Peyer's patch (tissue), 4 donors: Measurements from ENCODE around the gene SNRPN. TPM values are rescaled to one million over a fixed set of nuclear protein-coding genes. Genes with fewer than 3 reads are reported as not detected.

Experiments
- DNase-seq, 3 donors: peaks; one replicate each; pipeline ENCODE4 v3.0.0-alpha.2; 2017 to 2019
- H3K27ac ChIP-seq, 4 donors: fragments of 200-600 bp; sonication (generic); one replicate each; pipeline ENCODE4 v1.5.1; 2016 to 2019
- H3K27me3 ChIP-seq, 2 donors: fragments of 200-600 bp; sonication (generic); one replicate each; pipeline ENCODE4 v1.5.1; 2019
- H3K36me3 ChIP-seq, 3 donors: fragments of 200-600 bp; sonication (generic); one replicate each; pipeline ENCODE4 v1.5.1; 2016 to 2019
- H3K4me1 ChIP-seq, 4 donors: fragments of 200-600 bp; sonication (generic); one replicate each; pipeline ENCODE4 v1.5.1; 2016 to 2019
- H3K4me3 ChIP-seq, 4 donors: fragments of 200-600 bp; sonication (generic); 1 replicate in 3 of 4; 2 replicates in 1 of 4; pipeline ENCODE4 v1.5.1; 2016 to 2019; ENCODE audit warnings: mild to moderate bottlenecking in 1 of 4
- H3K9me3 ChIP-seq, 4 donors: fragments of 200-600 bp; sonication (generic); one replicate each; pipeline ENCODE4 v1.5.1; 2016 to 2019; ENCODE audit warnings: mild to moderate bottlenecking in 1 of 4
- POLR2A ChIP-seq, 2 donors: fragments of 450-650 bp; IDR thresholded peaks; one replicate each; pipeline ENCODE4 v1.5.1; 2017; ENCODE audit warnings: antibody characterized with exemption in 2 of 2, mild to moderate bottlenecking in 2 of 2, moderate library complexity in 2 of 2
- total RNA-seq, 4 donors: library from RNA; depleted of rRNA; stranded (reverse); fragments of >200 nt; gene quantifications; one replicate each; pipeline ENCODE4 v1.1.0, GENCODE V29; 2016
- TF ChIP-seq, protein P1 (sequence below), 6 experiments: fragments of 450-650 bp in 4 of 6; fragments of 200-600 bp in 2 of 6; sonication (generic) in 1 of 6; IDR thresholded peaks; one replicate each; pipeline ENCODE4 v1.5.1; 2017 to 2019; ENCODE audit warnings: antibody characterized with exemption in 6 of 6, mild to moderate bottlenecking in 3 of 6, moderate library complexity in 1 of 6

Gene SNRPN
- total RNA-seq, 4 donors from 2014 or later: 39.4 to 102 (median 50.8) TPM

DNA sequence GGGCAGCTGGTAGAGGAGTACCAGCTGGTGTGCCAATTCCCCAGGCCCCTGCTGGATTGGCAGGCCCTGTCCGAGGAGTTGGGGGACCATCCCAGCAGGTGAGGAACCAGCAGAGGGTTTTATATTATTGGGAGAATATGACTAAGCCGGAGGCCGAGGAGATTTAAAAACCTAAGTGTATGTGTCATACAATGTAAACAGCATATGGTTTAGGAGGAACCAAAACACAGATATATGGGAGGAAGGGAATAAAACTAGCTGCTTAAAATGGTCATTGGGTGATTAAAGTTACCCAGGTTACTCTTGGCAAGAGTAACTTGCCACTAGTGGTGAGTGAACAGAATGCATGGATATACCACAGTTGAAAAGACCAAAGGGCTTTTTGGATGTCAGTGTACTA is 22.1 kb downstream of the SNRPN start:
- Histone ChIP-seq H3K9me3 (peaks cover 0 to 34% (median 2%) of the 10 kb centered on the region in 4 donors), H3K27me3 (no peaks in the 10 kb centered on the region), H3K27ac (no peak overlapping the region), H3K4me1 (no peaks in the 10 kb centered on the region), H3K4me3 (no peak overlapping the region), H3K36me3 (peaks cover 0 to 75% (median 0%) of the 10 kb centered on the region in 3 donors)
- DNase-seq: no peak
- TF ChIP-seq, protein P1, sequence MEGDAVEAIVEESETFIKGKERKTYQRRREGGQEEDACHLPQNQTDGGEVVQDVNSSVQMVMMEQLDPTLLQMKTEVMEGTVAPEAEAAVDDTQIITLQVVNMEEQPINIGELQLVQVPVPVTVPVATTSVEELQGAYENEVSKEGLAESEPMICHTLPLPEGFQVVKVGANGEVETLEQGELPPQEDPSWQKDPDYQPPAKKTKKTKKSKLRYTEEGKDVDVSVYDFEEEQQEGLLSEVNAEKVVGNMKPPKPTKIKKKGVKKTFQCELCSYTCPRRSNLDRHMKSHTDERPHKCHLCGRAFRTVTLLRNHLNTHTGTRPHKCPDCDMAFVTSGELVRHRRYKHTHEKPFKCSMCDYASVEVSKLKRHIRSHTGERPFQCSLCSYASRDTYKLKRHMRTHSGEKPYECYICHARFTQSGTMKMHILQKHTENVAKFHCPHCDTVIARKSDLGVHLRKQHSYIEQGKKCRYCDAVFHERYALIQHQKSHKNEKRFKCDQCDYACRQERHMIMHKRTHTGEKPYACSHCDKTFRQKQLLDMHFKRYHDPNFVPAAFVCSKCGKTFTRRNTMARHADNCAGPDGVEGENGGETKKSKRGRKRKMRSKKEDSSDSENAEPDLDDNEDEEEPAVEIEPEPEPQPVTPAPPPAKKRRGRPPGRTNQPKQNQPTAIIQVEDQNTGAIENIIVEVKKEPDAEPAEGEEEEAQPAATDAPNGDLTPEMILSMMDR (IDR thresholded peaks at IDR 0.05): no peak

DNA sequence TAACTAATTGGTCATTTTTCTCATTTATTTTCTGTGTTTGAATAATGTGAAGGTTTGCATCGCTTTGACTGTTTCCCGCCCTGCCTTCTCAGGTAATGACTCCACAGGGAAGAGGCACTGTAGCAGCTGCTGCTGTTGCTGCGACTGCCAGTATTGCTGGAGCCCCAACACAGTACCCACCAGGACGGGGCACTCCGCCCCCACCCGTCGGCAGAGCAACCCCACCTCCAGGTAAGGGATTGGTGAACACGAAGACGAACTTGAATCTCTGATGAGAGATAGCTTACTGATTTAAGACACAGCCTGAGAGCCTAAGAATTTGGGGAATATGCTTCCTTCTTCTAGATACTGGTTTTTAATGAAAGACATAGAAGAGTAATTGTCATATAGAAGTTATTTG is 22.9 kb downstream of the SNRPN start:
- Histone ChIP-seq H3K9me3 (peaks cover 0 to 36% (median 2%) of the 10 kb centered on the region in 4 donors), H3K27ac (no peak overlapping the region), H3K4me1 (no peaks in the 10 kb centered on the region), H3K27me3 (no peaks in the 10 kb centered on the region), H3K36me3 (peaks cover 0 to 82% (median 0%) of the 10 kb centered on the region in 3 donors), H3K4me3 (no peak overlapping the region)
- no peak for TF ChIP-seq POLR2A (IDR thresholded peaks at IDR 0.05)
- TF ChIP-seq, protein P1 (IDR thresholded peaks at IDR 0.05): no peak
- no peak for DNase-seq

DNA sequence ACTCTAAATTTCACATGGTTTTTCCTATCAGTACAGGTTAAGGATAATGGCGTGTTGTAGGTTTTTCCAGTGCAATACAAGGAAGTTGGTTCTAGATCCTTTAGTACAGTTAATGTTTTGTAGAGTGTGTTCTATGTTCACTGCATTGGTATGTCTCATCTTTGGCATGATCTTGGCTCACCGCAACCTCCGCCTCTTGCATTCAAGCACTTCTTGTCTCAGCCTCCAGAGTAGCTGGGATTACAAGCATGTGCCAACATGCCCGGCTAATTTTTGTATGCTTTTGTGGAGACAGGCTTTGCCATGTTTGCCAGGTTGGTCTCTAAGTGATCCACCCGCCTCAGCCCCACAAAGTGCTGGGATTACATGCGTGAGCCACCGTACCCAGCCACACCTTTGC is 30.4 kb downstream of the SNRPN start:
- TF ChIP-seq POLR2A (IDR thresholded peaks at IDR 0.05): no peak
- TF ChIP-seq, protein P1 (IDR thresholded peaks at IDR 0.05): no peak
- no peak overlapping the region for H3K27ac ChIP-seq
- H3K27me3 ChIP-seq: no peaks in the 10 kb centered on the region
- H3K36me3 ChIP-seq: peaks cover 0 to 58% (median 0%) of the 10 kb centered on the region in 3 donors
- no peak for DNase-seq
- no peak overlapping the region for H3K4me3 ChIP-seq
- peaks cover 0 to 16% (median 5%) of the 10 kb centered on the region in 4 donors for H3K9me3 ChIP-seq
- no peaks in the 10 kb centered on the region for H3K4me1 ChIP-seq

DNA sequence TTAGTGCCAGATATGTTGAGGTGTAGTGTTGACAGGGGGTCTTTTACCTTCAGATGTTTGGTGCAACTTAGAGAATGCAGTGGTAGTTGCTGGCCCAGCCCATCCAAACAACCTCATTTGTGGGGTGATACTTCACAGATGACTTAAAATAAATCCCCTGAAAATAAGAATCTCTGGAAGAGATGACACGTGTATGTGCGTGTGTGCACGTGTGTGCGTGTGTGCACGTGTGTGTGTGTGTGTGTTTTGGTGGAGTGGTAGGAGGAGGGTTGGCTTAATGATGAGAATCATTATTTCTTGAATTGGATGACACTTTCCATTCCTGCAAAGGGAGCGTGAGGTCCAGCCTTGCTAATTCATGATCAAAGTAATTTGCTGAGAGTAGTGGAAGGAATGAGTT is 31.9 kb downstream of the SNRPN start:
- TF ChIP-seq POLR2A (IDR thresholded peaks at IDR 0.05): no peak
- TF ChIP-seq, protein P1 (IDR thresholded peaks at IDR 0.05): no peak
- no peak overlapping the region for H3K4me3 ChIP-seq
- H3K36me3 ChIP-seq: peaks cover 0 to 44% (median 0%) of the 10 kb centered on the region in 3 donors
- no peaks in the 10 kb centered on the region for H3K4me1 ChIP-seq
- no peak overlapping the region for H3K27ac ChIP-seq
- H3K9me3 ChIP-seq: peaks cover 0 to 12% (median 5%) of the 10 kb centered on the region in 4 donors
- DNase-seq: no peak
- H3K27me3 ChIP-seq: no peaks in the 10 kb centered on the region

DNA sequence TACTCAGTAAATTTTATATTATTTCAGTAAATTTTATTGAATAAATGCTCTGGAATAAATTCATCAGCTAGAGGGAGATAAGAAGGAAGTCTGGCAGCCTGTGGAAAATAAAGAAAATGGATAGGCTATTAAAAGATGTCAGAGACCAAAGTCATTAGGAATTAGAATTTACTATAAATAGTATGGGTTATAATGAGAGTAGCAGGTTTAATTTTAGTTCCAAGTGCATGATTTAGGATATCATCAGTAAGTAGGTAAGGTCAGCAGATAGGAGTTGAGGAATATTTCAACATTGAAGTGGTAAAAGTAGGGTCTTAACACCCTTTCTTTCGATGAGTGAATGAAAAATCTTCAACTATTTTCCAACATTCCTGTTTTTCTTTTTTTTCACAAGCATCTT is 64.6 kb downstream of the SNRPN start:
- Histone ChIP-seq H3K27me3 (no peaks in the 10 kb centered on the region), H3K27ac (no peak overlapping the region), H3K4me1 (no peaks in the 10 kb centered on the region), H3K9me3 (peaks cover 0 to 33% (median 0%) of the 10 kb centered on the region in 4 donors), H3K4me3 (no peak overlapping the region), H3K36me3 (peaks cover 0 to 8% (median 0%) of the 10 kb centered on the region in 3 donors)
- DNase-seq: no peak
- TF ChIP-seq, protein P1 (IDR thresholded peaks at IDR 0.05): no peak
- no peak for TF ChIP-seq POLR2A (IDR thresholded peaks at IDR 0.05)

DNA sequence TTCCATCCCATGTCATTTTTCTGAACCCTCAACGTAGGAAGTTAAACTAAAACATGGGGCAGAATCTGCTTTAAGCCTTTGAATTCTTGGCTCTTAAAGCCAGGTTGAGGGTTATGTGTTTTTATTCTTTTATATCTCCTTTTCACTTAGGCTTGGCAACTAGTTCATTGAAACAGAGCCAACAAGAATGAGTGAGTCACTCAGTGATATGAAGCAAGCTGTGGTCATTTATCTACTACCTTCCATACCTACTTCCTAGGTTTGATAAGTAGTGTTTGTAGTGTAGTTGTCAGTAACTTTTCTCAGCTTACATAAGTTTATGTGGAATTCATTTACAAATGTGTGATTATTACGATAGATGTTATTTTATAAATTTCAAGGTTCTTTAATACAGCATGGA is 67.4 kb downstream of the SNRPN start:
- Histone ChIP-seq H3K36me3 (peaks cover 0 to 23% (median 0%) of the 10 kb centered on the region in 3 donors), H3K9me3 (peaks cover 0 to 30% (median 2%) of the 10 kb centered on the region in 4 donors), H3K27ac (no peak overlapping the region), H3K4me3 (no peak overlapping the region), H3K4me1 (no peaks in the 10 kb centered on the region), H3K27me3 (no peaks in the 10 kb centered on the region)
- DNase-seq: no peak
- TF ChIP-seq, protein P1 (IDR thresholded peaks at IDR 0.05): no peak
- no peak for TF ChIP-seq POLR2A (IDR thresholded peaks at IDR 0.05)
